DMS79 treated with DMSO at 0.1 percent for 48 hours (cell line): ENCODE data around the gene FBXO27.
"Not testable (repeated sequence)": the region's sequence is repeated elsewhere in the genome, so short reads cannot be mapped to it uniquely, and the experiment has no call there.

Experiments
- DNase-seq: peaks from one replicate; lab custom pipeline; 2025; lab: John Stamatoyannopoulos, UW

The FBXO27 gene

DNA sequence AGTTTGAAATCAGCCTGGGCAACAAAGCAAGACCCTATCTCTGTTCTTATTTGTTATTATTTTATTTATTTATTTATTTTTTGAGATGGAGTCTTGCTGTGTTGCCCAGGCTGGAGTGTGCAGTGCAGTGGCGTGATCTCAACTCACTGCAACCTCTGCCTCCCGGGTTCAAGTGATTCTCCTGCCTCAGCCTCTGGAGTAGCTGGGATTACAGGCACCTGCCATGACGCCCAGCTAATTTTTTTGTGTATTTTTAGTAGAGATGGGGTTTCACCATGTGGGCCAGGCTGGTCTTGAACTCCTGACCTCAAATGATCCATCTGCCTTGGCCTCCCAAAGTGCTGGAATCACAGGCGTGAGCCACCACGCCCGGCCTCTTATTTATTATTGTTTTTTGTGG is 44.6 kb downstream of the FBXO27 start:
- DNase-seq: not testable (repeated sequence)

DNA sequence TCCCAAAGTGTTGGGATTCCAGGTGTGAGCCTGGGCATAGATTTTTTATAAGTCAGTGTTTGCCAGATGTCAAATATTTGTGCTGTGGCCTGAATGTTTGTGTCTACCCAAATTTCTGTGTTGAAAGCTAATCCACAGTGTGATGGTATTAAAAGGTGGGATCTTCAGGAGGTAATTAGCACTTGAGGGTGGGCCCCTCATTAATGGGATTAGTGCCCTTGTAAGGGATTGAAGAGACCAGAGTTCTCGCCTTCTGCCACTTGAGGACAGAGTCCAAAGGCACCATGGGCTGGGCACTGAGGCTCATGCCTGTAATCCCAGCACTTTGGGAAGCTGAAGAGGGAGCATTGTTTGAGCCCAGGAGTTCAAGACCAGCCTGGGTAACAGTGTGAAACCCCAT is 47.1 kb downstream of the FBXO27 start:
- no peak for DNase-seq

DNA sequence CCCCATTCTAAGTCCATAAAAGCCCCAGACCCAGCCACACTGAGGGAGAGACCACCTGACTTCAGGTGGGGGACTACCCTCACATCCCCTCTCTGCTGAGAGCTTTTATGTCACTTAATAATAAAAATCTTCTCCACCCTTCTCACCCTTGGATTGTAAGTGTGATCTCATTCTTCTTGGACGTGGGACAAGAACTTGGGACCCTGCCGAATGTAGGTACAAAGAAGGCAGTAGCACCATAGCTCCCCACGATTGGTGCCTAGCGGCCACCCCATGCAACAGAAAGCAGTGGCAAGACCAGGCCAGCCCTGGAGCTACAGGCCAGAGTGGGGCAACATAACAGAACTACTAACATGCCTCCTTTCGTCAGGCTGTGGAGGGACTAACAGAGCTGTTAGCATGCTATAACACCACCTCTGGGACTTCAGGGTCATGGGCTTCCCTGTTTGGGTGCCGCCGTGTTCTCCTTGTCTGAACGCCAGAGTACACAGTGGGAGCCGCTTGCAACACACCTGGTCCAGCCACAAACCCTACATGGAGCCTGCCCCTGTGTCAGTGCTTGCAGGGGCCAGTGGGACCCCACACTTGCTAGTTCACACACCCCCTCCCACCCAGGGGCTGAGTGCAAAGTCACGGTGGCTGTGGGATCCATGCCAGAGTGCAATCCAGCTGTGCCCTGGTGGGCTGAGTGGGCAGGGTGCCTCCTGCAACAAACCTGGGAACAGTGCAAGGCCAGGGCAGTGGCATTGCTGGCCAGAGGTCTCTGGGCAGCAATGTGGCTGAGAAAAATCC is 51.6 kb downstream of the FBXO27 start:
- DNase-seq: no peak

DNA sequence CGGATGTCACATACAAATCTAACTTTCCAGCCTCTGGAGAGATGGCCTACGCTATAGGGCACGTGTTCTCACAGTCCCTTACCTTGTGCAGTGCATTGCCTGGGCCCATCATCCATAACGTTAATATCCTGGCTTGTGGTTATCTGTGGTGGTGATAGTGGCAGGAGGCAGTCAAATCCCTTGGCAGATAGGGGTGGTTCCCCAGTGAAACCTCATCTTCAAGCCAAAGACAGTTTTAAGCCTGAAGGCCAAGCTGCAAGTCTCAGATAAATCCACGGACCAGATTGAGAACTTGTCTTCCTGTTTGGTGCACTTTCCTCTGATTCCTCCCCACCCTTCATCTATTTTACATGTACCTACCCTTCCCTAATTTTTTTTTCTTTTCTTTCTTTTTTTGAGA is 52.5 kb downstream of the FBXO27 start:
- no peak for DNase-seq

DNA sequence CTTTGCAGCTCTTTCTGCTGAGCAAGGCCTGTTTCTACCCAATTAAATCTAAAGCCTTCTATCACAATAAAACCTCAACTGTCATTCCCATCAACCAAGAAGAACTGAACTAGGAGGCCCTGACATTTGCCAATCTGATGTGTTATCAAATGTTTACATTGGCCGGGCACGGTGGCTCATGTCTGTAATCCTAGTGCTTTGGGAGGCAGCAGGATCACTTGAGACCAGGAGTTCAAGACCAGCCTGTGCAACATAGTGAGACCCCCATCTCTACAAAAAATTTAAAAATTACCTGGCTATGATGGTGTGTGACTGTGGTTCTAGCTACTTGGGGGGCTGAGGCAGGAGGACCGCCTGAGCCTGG is 54.0 kb downstream of the FBXO27 start:
- DNase-seq: no peak

DNA sequence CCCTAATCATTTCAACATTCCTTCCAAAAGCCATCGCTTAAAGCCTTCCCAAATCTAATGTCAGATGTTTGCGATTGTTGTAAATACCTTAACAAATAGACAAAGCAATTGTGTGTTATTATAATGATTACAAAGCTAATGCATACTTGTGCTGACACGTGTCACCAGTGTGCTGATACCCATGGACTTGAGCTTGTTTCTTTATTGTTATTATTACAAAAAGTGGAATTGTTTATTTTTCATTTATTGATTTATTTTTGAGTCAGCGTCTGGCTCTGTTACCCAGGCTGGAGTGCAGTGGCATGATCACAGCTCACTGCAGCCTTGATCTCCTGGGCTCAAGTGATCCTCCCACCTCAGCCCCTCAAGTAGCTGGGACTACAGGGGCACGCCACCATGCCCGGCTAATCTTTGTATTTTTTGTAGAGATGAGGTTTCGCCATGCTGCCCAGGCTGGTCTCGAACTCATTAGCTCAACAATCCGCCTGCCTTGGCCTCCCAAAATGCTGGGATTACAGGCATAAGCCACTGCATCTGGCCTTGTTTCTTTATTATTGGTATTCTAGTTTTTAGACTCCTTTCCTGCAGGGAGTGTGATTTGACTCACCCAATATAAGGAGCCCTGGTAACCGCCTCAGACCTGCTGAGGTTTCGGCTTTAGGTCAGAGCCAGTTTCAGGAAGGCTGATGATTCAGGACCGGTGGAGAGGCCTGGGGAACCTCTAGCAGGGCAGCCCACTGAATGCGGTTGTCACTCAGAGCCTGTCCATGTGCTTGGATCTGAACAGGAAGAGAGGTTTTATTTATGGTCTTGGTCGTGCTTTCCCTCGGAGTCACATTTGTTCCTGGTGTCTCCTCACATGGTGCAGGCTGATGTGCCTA is 54.7 kb downstream of the FBXO27 start:
- DNase-seq: no peak

DNA sequence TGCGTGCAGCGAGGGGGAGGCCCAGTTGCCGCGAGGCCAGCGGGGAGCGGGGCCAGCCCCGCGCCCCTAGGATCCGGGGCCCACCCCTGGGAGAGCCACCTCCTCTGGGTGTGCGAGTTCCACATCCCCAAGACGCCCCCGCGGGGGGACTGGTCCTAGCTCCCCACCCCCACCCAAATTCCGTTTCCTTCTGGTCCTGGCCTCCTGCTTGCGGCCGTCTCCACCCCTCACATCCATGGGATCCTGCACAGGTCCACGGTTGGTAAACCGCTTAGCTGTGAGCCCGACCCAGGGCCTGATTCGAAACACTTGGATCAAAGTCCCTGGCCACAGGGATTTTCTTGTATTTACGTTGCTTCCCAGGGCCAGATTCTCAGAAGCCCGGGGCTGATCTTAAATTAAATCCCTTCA is 56.5 kb downstream of the FBXO27 start:
- DNase-seq: no peak

DNA sequence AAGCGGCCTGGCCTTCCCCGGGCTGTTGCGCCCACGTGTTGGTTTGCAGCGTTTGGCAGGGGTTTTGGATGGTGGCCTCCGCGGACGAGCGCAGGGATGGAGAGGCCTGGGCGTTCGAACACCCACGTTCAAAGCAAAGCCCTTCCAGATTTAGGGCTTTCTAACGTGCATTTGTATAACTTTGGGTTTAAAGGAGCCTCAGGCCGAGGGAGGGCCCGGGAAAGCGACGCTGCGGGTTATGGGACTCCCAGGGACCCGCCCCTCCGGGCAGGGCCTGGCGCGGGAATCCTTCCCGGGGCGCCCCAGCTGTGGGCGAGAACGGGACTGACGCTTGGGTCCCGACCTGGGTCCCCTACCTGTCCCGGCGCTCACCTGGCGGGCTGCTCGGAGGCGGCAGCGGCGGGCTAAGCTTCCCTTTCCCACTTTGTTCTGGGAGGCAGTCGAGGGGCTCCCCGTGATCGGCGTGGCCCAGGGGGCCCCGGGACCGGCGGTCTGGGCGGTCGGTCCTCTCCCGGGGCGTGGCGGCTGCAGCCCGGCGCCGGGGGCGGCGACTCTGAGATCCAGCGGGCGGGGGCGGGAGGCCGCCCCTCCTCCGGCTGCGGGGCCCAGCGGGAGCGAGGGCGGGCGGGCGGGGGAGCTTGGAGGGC is 57.0 kb downstream of the FBXO27 start, which contains the start of gene FBXO17:
FBXO17 (minus strand) TSS at position 529 of the 647 bp plus-strand sequence. CDS start 25,423 bp downstream, outside the sequence.
- no peak for DNase-seq

DNA sequence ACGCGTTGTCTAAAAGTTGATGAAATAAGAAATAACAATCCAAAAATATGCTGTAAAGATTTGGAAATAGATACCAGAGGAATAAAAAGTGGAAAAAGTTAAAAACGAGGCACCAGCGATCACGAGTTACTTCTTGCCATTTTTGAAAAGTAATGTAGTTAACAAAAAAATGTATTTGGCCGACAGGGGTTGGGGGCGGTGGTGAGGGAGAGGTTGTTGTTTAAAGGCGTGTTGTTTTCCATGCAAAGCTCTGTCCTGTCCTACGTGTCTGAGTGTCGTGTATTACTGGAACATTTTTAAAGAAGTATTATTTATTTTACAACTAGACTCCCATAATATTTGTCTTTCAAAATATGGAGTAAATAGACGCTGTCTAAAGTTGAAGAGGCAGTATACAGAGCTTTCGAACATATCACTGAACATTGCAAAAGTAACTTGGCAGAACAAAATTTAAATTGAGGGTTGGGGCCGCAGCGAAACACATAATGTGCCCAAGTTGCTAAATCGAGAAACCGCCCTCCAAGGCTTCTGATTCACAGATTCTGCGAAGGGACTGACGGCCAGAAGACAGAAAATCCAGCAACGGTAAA is 57.6 kb downstream of the FBXO27 start:
- DNase-seq: no peak
